Naive thymus-derived CD8-positive, alpha-beta T cell (primary cell): ENCODE measurements around the gene YWHAG. TPM values are rescaled to one million over a fixed set of nuclear protein-coding genes. Genes with fewer than 3 reads are reported as not detected.
A peak's percentile ranks its signal among the peaks of the same experiment; 100 is the strongest.
"Not testable (repeated sequence)": the region's sequence is repeated elsewhere in the genome, so short reads cannot be mapped to it uniquely, and the experiment has no call there.

Source experiments
- ATAC-seq, 2 donors: fragments of 150-1000 bp; cut with Tn5 transposase in 1 of 2; sonication (Bioruptor Pico), chemical (Tn5 transposase) in 1 of 2; 1 replicate in 1 of 2; 2 replicates in 1 of 2; pipeline ENCODE4 v1.10.0; 2021; ENCODE audit warnings: mild to moderate bottlenecking in 2 of 2, moderate library complexity in 2 of 2
- POLR2A ChIA-PET: fragments of 350-600 bp; sonication (Branson Sonifier 250); formaldehyde crosslinking; loops from one replicate; lab custom pipeline; 2021; ENCODE audit warnings: antibody characterized with exemption; lab: Charles Lee
- DNase-seq, 10 donors: peaks; one replicate each; pipeline versions ENCODE4 v3.0.0 to v3.0.0-alpha.2; 2020 to 2022
- H3K27ac Mint-ChIP-seq, 10 donors: one replicate each; pipeline ENCODE4 v1.8.0; 2020 to 2022; ENCODE audit warnings: mild to moderate bottlenecking in 10 of 10, mixed read lengths in 10 of 10, moderate library complexity in 4 of 10, inconsistent platforms in 1 of 10
- H3K27me3 Mint-ChIP-seq, 5 donors: one replicate each; pipeline ENCODE4 v1.8.0; 2021 to 2022; ENCODE audit warnings: mixed read lengths in 5 of 5
- H3K36me3 Mint-ChIP-seq, 3 donors: one replicate each; pipeline ENCODE4 v1.8.0; 2020 to 2022; ENCODE audit warnings: mixed read lengths in 3 of 3, mild to moderate bottlenecking in 2 of 3, inconsistent platforms in 1 of 3
- H3K4me1 Mint-ChIP-seq, 4 donors: one replicate each; pipeline ENCODE4 v1.8.0; 2021 to 2022; ENCODE audit warnings: mixed read lengths in 4 of 4
- H3K4me3 Mint-ChIP-seq, 10 donors: one replicate each; pipeline ENCODE4 v1.8.0; 2020 to 2022; ENCODE audit warnings: mild to moderate bottlenecking in 10 of 10, mixed read lengths in 10 of 10, moderate library complexity in 6 of 10, inconsistent platforms in 1 of 10
- H3K9me3 Mint-ChIP-seq, 9 donors: one replicate each; pipeline ENCODE4 v1.8.0; 2020 to 2022; ENCODE audit warnings: mixed read lengths in 9 of 9, mild to moderate bottlenecking in 3 of 9, inconsistent platforms in 1 of 9, moderate library complexity in 1 of 9
- polyA plus RNA-seq, 3 donors: library from polyadenylated mRNA; unstranded; fragments of 300-500 nt; fragmentation: Illumina TruSeq; gene quantifications; one replicate each; pipeline ENCODE4 v1.2.3, GENCODE V29; 2021
- total RNA-seq, 8 experiments: library from RNA in 2 of 8; stranded (reverse) in 2 of 8; gene quantifications; one replicate each; pipeline ENCODE4 v1.2.3 and lab custom pipeline; 2021 to 2026

Gene YWHAG
- total and polyA plus RNA-seq, 5 experiments from 2014 or later = 1.4 to 38.2 (median 1.9) TPM

- DNase-seq (no peak), ATAC-seq (no peak)
- H3K27ac Mint-ChIP-seq = no peak overlapping the region
- POLR2A ChIA-PET = interaction anchor here (0.9 kb wide), 1 partner anchor 16 kb away, joined by 3 read pairs; no protein-coding TSS in a partner anchor
- H3K4me3 Mint-ChIP-seq = no peak overlapping the region
- H3K4me1 Mint-ChIP-seq = peaks cover 0 to 3% (median 1%) of the 10 kb centered on the region in 4 donors
- H3K36me3 Mint-ChIP-seq = no peaks in the 10 kb centered on the region
- no peaks in the 10 kb centered on the region for H3K27me3 Mint-ChIP-seq
- H3K9me3 Mint-ChIP-seq = no peaks in the 10 kb centered on the region
Observed at GRCh38 chr7:76296743-76297740, 61.7 kb downstream of the YWHAG start.

GRCh38 chr7:76294344-76295024, 64.3 kb downstream of the YWHAG start:
- no peak for ATAC-seq
- peaks cover 4 to 10% (median 8%) of the 10 kb centered on the region in 4 donors for H3K4me1 Mint-ChIP-seq
- no peaks in the 10 kb centered on the region for H3K36me3 Mint-ChIP-seq
- POLR2A ChIA-PET = interaction anchor here (0.6 kb wide), 1 partner anchor 12 kb away, joined by 3 read pairs; no protein-coding TSS in a partner anchor
- H3K27ac Mint-ChIP-seq = peak overlapping the region in 1 of 10 donors; percentile 71
- DNase-seq = no peak
- no peaks in the 10 kb centered on the region for H3K9me3 Mint-ChIP-seq
- no peaks in the 10 kb centered on the region for H3K27me3 Mint-ChIP-seq
- no peak overlapping the region for H3K4me3 Mint-ChIP-seq

GRCh38 chr7:76293407-76293901, 65.3 kb downstream of the YWHAG start:
- no peak for DNase-seq
- Mint-ChIP-seq H3K9me3 (no peaks in the 10 kb centered on the region), H3K4me1 (peaks cover 4 to 10% (median 8%) of the 10 kb centered on the region in 4 donors), H3K4me3 (no peak overlapping the region), H3K27me3 (no peaks in the 10 kb centered on the region), H3K36me3 (no peaks in the 10 kb centered on the region), H3K27ac (peak overlapping the region in 3 of 10 donors; percentile 9 to 49 (median 13))
- no peak for ATAC-seq
- POLR2A ChIA-PET = no interaction called here

DNA sequence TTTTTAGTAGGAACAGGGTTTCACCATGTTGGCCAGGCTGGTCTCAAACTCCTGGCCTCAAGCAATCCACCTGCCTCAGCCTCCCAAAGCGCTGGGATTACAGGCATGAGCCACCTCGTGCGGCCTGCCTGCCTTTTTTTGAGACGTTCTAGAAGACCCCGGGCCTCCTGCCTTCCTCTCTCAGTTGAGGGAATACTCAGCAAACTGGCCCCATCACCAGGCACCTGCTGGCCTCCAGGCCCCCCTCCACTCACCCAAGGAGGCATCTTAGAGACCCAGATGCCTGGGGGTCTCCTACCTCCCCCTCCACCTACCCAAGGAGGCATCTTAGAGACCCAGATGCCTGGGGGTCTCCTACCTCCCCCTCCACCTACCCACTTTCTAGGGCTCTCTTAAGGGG, 65.9 kb downstream of the YWHAG start:
- POLR2A ChIA-PET = interaction anchor here (2.5 to 2.8 kb wide), 2 partner anchors 21 to 25 kb away, joined by 14 to 17 read pairs; no protein-coding TSS in a partner anchor
- H3K27ac Mint-ChIP-seq, ATAC-seq, H3K4me3 Mint-ChIP-seq, H3K27me3 Mint-ChIP-seq, DNase-seq, H3K36me3 Mint-ChIP-seq, H3K9me3 Mint-ChIP-seq: not testable (repeated sequence)
- H3K4me1 Mint-ChIP-seq = peaks cover 4 to 10% (median 8%) of the 10 kb centered on the region in 4 donors

GRCh38 chr7:76292213-76292573, 66.6 kb downstream of the YWHAG start:
- no peaks in the 10 kb centered on the region for H3K36me3 Mint-ChIP-seq
- no peaks in the 10 kb centered on the region for H3K9me3 Mint-ChIP-seq
- ATAC-seq = peak in 1 of 2 donors; percentile 9
- H3K4me1 Mint-ChIP-seq = peaks cover 4 to 10% (median 8%) of the 10 kb centered on the region in 4 donors
- no peak overlapping the region for H3K4me3 Mint-ChIP-seq
- POLR2A ChIA-PET = interaction anchor here (2.5 to 2.8 kb wide), 2 partner anchors 22 to 26 kb away, joined by 14 to 17 read pairs; no protein-coding TSS in a partner anchor
- H3K27ac Mint-ChIP-seq = no peak overlapping the region
- H3K27me3 Mint-ChIP-seq = no peaks in the 10 kb centered on the region
- DNase-seq = no peak

DNA sequence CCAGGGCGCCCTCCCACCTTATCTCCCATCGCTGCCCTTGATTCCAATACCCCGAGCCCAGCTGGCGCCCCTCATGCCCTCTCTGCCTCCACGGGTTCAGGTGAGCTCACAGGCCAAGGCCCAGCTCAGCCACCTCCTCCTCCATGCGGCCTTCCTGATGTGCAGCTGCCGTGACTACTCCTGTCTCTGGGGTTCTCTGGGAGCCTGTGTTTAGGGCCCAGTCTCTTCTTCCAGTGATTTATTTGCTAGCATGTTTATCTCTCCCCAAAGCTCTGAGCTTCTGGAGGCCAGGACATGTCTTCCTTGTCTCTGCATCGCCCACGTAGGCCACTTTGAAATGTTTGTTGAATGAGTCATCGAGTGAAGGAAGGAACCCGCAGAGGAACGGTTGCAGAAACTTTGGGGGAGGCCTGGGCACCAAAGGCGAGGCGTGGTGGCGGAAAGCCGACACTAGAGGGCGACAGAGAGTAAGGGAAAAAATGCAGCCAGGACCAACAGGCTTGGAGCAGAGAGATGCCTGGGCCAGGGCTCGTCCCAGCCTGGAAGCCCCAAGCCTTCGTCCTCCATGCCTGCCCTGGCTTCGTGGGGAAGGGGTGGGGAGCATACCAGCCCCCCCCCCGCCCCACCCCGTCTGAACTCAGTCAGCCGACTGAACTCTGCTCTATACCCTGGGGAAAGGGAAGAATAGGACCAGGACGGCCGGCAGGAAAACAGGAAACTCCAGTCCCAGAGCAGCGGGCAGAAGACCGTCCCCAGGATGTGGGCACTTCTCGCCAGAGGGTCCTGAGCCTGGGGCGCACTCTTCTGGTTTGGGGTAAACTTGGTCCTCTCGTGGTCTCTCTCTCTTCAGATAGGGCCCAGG, 67.2 kb downstream of the YWHAG start:
- ATAC-seq (peak; percentile 92 to 94), DNase-seq (peak; percentile 69 to 89 (median 80))
- Mint-ChIP-seq H3K27me3 (no peaks in the 10 kb centered on the region), H3K4me1 (peaks cover 4 to 10% (median 8%) of the 10 kb centered on the region in 4 donors), H3K4me3 (no peak overlapping the region), H3K9me3 (no peaks in the 10 kb centered on the region), H3K36me3 (no peaks in the 10 kb centered on the region), H3K27ac (peak overlapping the region in 5 of 10 donors; percentile 6 to 62 (median 34))
- POLR2A ChIA-PET = interaction anchor here (2.5 to 2.8 kb wide), 2 partner anchors 23 to 26 kb away, joined by 14 to 17 read pairs; no protein-coding TSS in a partner anchor

DNA sequence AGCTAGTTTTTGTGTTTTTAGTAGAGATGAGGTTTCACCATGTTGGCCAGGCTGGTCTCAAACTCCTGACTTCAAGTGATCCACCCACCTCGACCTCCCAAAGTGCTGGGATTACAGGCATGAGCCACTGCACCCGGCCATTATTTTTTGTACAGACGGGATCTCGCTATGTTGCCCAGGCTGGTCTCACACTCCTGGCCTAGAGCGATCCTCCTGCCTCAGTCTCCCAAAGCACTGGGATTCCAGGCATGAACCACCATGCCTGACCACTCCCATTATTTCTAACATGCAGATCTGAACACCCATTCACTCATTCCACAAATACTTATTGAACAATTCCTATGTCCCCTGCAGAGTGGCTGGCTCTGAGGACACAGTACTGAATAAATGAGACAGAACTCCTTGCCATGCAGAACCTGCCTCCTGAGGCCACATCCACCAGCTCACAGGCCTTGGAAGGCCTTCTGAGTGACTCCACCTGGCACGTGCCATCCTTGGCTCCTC, 67.9 kb downstream of the YWHAG start:
- H3K27me3 Mint-ChIP-seq, H3K4me3 Mint-ChIP-seq, ATAC-seq, H3K36me3 Mint-ChIP-seq, DNase-seq, H3K9me3 Mint-ChIP-seq: not testable (repeated sequence)
- Mint-ChIP-seq H3K4me1 (peaks cover 4 to 10% (median 8%) of the 10 kb centered on the region in 4 donors), H3K27ac (peak overlapping the region in 3 of 10 donors; percentile 29 to 52 (median 29))
- POLR2A ChIA-PET = interaction anchor here (2.5 to 2.8 kb wide), 2 partner anchors 24 to 27 kb away, joined by 14 to 17 read pairs; no protein-coding TSS in a partner anchor

- H3K27me3 Mint-ChIP-seq = peaks cover 9 to 24% (median 15%) of the 10 kb centered on the region in 5 donors
- ATAC-seq (no peak), DNase-seq (no peak)
- no peak overlapping the region for H3K4me3 Mint-ChIP-seq
- POLR2A ChIA-PET = no interaction called here
- H3K27ac Mint-ChIP-seq = no peak overlapping the region
- peaks cover 0 to 4% (median 0%) of the 10 kb centered on the region in 3 donors for H3K36me3 Mint-ChIP-seq
- no peaks in the 10 kb centered on the region for H3K9me3 Mint-ChIP-seq
- peaks cover 5 to 15% (median 14%) of the 10 kb centered on the region in 4 donors for H3K4me1 Mint-ChIP-seq
Observed at GRCh38 chr7:76286842-76287403, 71.9 kb downstream of the YWHAG start.

GRCh38 chr7:76285604-76286374, 73.0 kb downstream of the YWHAG start:
- peaks cover 6 to 15% (median 11%) of the 10 kb centered on the region in 4 donors for H3K4me1 Mint-ChIP-seq
- no peak for ATAC-seq
- peak overlapping the region in 2 of 10 donors; percentile 37 to 41 for H3K4me3 Mint-ChIP-seq
- no peak overlapping the region for H3K27ac Mint-ChIP-seq
- POLR2A ChIA-PET = no interaction called here
- peaks cover 14 to 35% (median 22%) of the 10 kb centered on the region in 5 donors for H3K27me3 Mint-ChIP-seq
- H3K9me3 Mint-ChIP-seq = no peaks in the 10 kb centered on the region
- peaks cover 0 to 9% (median 0%) of the 10 kb centered on the region in 3 donors for H3K36me3 Mint-ChIP-seq
- no peak for DNase-seq

DNA sequence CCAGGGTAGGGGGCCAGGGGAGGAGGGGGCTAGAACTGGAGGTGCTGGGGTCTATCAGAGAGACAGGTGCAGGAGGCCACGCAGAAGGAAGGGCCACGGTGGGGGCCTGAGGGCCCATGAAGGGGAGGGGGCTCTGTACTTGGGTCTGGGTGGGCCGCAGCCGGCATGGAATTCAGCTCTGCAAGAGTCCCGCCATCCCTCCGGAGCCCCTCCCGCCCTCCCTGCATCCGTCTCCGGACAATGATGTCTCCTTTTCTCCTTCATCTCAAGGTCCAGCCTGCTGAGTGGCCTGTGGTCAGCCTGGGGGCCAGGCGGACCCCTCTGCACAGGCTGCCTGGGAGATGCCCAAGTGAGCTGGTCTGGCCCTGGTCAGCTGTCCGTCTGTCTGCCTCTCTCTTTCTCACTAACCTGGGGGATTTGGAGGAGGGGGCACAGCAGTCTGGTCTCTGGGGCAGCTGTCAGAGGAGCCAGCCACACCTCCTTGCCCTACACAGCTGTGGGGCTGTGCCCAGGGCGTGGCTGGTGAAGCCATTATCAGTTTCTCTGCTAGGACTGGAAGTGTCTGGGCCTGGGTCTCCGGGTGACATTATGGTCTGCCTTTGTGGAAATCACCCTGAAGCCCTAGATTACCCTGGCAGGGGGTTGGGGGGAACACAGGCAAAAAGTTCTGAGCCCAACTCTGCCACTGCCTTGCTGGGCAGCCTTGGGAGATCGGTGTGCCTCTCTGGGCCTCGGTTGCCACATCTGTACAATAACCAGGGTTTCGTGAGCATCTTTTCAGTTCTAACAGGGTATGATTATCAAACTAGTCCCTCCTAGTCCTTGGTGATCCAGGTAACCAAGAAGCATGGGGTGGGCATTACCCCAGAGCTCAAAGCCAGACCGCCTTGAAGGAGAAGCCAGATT, 75.3 kb downstream of the YWHAG start:
- DNase-seq = no peak
- Mint-ChIP-seq H3K27ac (peak overlapping the region in 1 of 10 donors; percentile 49), H3K27me3 (peaks cover 23 to 56% (median 28%) of the 10 kb centered on the region in 5 donors)

More for the DNA sequence above, 75.3 kb downstream of the YWHAG start:
- POLR2A ChIA-PET = interaction anchor here (0.6 to 1.0 kb wide), 2 partner anchors 101 to 116 kb away, joined by 3 read pairs; no protein-coding TSS in a partner anchor
- Mint-ChIP-seq H3K4me3 (peak overlapping the region; percentile 20 to 88 (median 71)), H3K9me3 (no peaks in the 10 kb centered on the region), H3K36me3 (peaks cover 0 to 10% (median 0%) of the 10 kb centered on the region in 3 donors), H3K4me1 (peaks cover 8 to 17% (median 14%) of the 10 kb centered on the region in 4 donors)
- no peak for ATAC-seq
